ENCODE measurements around the gene FGF21. TPM values are rescaled to one million over a fixed set of nuclear protein-coding genes. Genes with fewer than 3 reads are reported as not detected.
A peak's percentile ranks its signal among the peaks of the same experiment; 100 is the strongest.

FGF21 gene
- total and polyA plus RNA-seq, 2 experiments from 2014 or later: not detected

DNA sequence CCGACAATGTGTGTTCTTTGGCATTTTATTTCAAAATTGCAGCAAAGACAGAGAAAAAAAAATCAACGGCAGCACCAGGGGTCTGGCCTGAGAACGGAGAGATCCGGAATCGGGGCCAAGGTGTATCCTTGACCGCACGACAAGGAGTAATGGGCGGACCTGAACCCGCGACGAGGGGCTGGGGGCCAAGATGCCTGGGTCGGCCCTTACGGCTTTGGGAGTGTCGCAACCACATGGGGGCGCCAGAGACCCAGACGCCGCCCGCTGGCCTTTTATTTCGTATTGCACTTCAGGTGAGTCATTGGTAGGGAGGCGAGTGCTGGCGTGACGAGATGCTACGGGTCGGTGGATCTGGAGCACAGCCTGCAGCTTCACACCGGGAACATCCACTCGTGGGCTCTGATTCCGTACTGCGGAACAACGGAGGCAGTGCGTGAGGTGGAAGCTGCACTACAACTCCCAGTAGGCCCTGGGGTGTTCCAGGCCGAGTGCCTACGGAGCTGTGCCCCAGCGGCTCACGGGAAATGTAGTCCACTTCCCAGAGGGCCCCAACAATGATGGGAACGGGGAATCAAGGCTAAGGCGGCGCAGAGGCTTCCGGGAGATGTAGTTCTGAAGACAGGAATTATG, 39.8 kb downstream of the FGF21 start:
- peak; percentile 93 for TF ChIP-seq CTCF (IDR thresholded peaks at IDR 0.05; ENCODE audit: low read depth, low read length)
- Histone ChIP-seq H3K4me3 (peak overlapping the region; percentile 57), H3K36me3 (no peaks in the 10 kb centered on the region), H3K9me3 (ENCODE audit: low read depth) (no peaks in the 10 kb centered on the region), H3K27me3 (no peaks in the 10 kb centered on the region), H3K4me1 (ENCODE audit: low read depth) (no peaks in the 10 kb centered on the region), H3K27ac (peak overlapping the region; percentile 48)
- peak; percentile 94 to 97 for DNase-seq (ENCODE audit: low read depth in 1 of 2, low spot score in 1 of 2)

GRCh38 chr19:48795685-48796070, 40.4 kb downstream of the FGF21 start:
- no peak for TF ChIP-seq CTCF (IDR thresholded peaks at IDR 0.05; ENCODE audit: low read depth, low read length)
- Histone ChIP-seq H3K36me3 (no peaks in the 10 kb centered on the region), H3K27ac (peak overlapping the region; percentile 66), H3K9me3 (ENCODE audit: low read depth) (no peaks in the 10 kb centered on the region), H3K27me3 (no peaks in the 10 kb centered on the region), H3K4me1 (ENCODE audit: low read depth) (no peaks in the 10 kb centered on the region), H3K4me3 (no peak overlapping the region)
- no peak for DNase-seq (ENCODE audit: low read depth in 1 of 2, low spot score in 1 of 2)

GRCh38 chr19:48796298-48797083, 41.2 kb downstream of the FGF21 start:
- H3K4me3 ChIP-seq: no peak overlapping the region
- H3K27ac ChIP-seq: peak overlapping the region; percentile 66
- H3K36me3 ChIP-seq: no peaks in the 10 kb centered on the region
- H3K4me1 ChIP-seq (ENCODE audit: low read depth): no peaks in the 10 kb centered on the region
- H3K27me3 ChIP-seq: no peaks in the 10 kb centered on the region
- no peaks in the 10 kb centered on the region for H3K9me3 ChIP-seq (ENCODE audit: low read depth)
- no peak for TF ChIP-seq CTCF (IDR thresholded peaks at IDR 0.05; ENCODE audit: low read depth, low read length)
- no peak for DNase-seq (ENCODE audit: low read depth in 1 of 2, low spot score in 1 of 2)

DNA sequence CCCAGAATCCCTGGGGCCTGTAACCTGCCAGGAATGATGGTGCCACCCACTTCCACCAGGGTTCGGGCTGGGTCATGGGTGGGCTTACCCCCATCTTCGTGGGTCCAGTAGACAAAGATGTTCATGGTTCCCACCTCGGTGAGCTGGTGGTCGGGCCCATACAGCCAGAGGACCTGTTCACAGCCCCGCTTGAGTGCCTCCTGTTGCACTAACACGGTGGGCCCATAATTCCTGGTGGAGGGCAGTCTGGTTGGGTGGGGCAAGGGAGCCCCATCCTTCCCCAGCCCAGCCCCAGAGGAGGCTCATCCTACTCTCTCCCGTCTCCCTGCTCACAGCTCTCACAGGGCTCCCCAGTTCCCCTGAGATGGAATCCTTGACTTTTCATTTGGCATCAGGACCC, 41.8 kb downstream of the FGF21 start:
- Histone ChIP-seq H3K9me3 (ENCODE audit: low read depth) (no peaks in the 10 kb centered on the region), H3K36me3 (no peaks in the 10 kb centered on the region), H3K27me3 (no peaks in the 10 kb centered on the region), H3K4me3 (no peak overlapping the region), H3K4me1 (ENCODE audit: low read depth) (no peaks in the 10 kb centered on the region), H3K27ac (no peak overlapping the region)
- no peak for TF ChIP-seq CTCF (IDR thresholded peaks at IDR 0.05; ENCODE audit: low read depth, low read length)
- DNase-seq (ENCODE audit: low read depth in 1 of 2, low spot score in 1 of 2): no peak

- no peak for TF ChIP-seq CTCF (IDR thresholded peaks at IDR 0.05; ENCODE audit: low read depth, low read length)
- no peaks in the 10 kb centered on the region for H3K27me3 ChIP-seq
- H3K4me1 ChIP-seq (ENCODE audit: low read depth): no peaks in the 10 kb centered on the region
- no peaks in the 10 kb centered on the region for H3K9me3 ChIP-seq (ENCODE audit: low read depth)
- H3K4me3 ChIP-seq: no peak overlapping the region
- no peak for DNase-seq (ENCODE audit: low read depth in 1 of 2, low spot score in 1 of 2)
- H3K36me3 ChIP-seq: no peaks in the 10 kb centered on the region
- H3K27ac ChIP-seq: no peak overlapping the region
These were observed 43.6 kb downstream of the FGF21 start for GRCh38 chr19:48798937-48799336.

Data from cardiac muscle cell (in vitro differentiated cells and primary cell).